ENCODE data around the gene RIC8A. TPM values are rescaled to one million over a fixed set of nuclear protein-coding genes. Genes with fewer than 3 reads are reported as not detected.
"Not testable (repeated sequence)": the region's sequence is repeated elsewhere in the genome, so short reads cannot be mapped to it uniquely, and the experiment has no call there.

Gene RIC8A
- total RNA-seq, 1 donor from 2014 or later = 106 TPM

- H3K4me3 ChIP-seq (ENCODE audit: low read depth, low read length) = peak within 1 kb of the TSS; percentile 95
- peak; percentile 3 for TF ChIP-seq CTCF (IDR thresholded peaks at IDR 0.05; ENCODE audit: insufficient read depth, low read length, severe bottlenecking)
- no peaks in the 10 kb centered on the region for H3K27me3 ChIP-seq (ENCODE audit: control insufficient read depth, insufficient read depth, low read length)
- peaks cover 1% of the 10 kb centered on the region for H3K36me3 ChIP-seq (ENCODE audit: control insufficient read depth, insufficient read depth, low read length)
- FAIRE-seq = no peak
- DNase-seq (ENCODE audit: low read depth) = peak; percentile 71
Observed at GRCh38 chr11:235997-236773, 28.7 kb downstream of the RIC8A start, which contains the start of gene SIRT3. SIRT3 (minus strand) TSS chr11:236342; CDS start chr11:236328, 14 bp downstream.

GRCh38 chr11:236774-237767 lies 29.6 kb downstream of the RIC8A start, which contains the start of gene PSMD13:
PSMD13 (plus strand) TSS chr11:236976; CDS start chr11:237050, 74 bp downstream.
- Histone ChIP-seq H3K4me3 (ENCODE audit: low read depth, low read length) (peak within 1 kb of the TSS; percentile 95), H3K27me3 (ENCODE audit: control insufficient read depth, insufficient read depth, low read length) (no peaks in the 10 kb centered on the region), H3K36me3 (ENCODE audit: control insufficient read depth, insufficient read depth, low read length) (peaks cover 6% of the 10 kb centered on the region)
- TF ChIP-seq CTCF (IDR thresholded peaks at IDR 0.05; ENCODE audit: insufficient read depth, low read length, severe bottlenecking) = no peak
- FAIRE-seq (no peak), DNase-seq (ENCODE audit: low read depth) (peak; percentile 57)

GRCh38 chr11:238346-238745 lies 30.8 kb downstream of the RIC8A start:
- FAIRE-seq; H3K4me3 ChIP-seq (ENCODE audit: low read depth, low read length); H3K27me3 ChIP-seq (ENCODE audit: control insufficient read depth, insufficient read depth, low read length); DNase-seq (ENCODE audit: low read depth); H3K36me3 ChIP-seq (ENCODE audit: control insufficient read depth, insufficient read depth, low read length): not testable (repeated sequence)

- TF ChIP-seq CTCF (IDR thresholded peaks at IDR 0.05; ENCODE audit: insufficient read depth, low read length, severe bottlenecking) = no peak
- H3K36me3 ChIP-seq (ENCODE audit: control insufficient read depth, insufficient read depth, low read length) = peaks cover 16% of the 10 kb centered on the region
- no peaks in the 10 kb centered on the region for H3K27me3 ChIP-seq (ENCODE audit: control insufficient read depth, insufficient read depth, low read length)
- H3K4me3 ChIP-seq (ENCODE audit: low read depth, low read length) = no peak overlapping the region
- no peak for DNase-seq (ENCODE audit: low read depth)
- FAIRE-seq = no peak
Observed at GRCh38 chr11:240315-240714, 32.8 kb downstream of the RIC8A start.

GRCh38 chr11:241634-242033 lies 34.1 kb downstream of the RIC8A start:
- TF ChIP-seq CTCF (IDR thresholded peaks at IDR 0.05; ENCODE audit: insufficient read depth, low read length, severe bottlenecking) = no peak
- FAIRE-seq = no peak
- H3K27me3 ChIP-seq (ENCODE audit: control insufficient read depth, insufficient read depth, low read length) = no peaks in the 10 kb centered on the region
- H3K36me3 ChIP-seq (ENCODE audit: control insufficient read depth, insufficient read depth, low read length) = peaks cover 16% of the 10 kb centered on the region
- H3K4me3 ChIP-seq (ENCODE audit: low read depth, low read length) = no peak overlapping the region
- no peak for DNase-seq (ENCODE audit: low read depth)

- peaks cover 26% of the 10 kb centered on the region for H3K36me3 ChIP-seq (ENCODE audit: control insufficient read depth, insufficient read depth, low read length)
- DNase-seq (ENCODE audit: low read depth) = no peak
- H3K27me3 ChIP-seq (ENCODE audit: control insufficient read depth, insufficient read depth, low read length) = no peaks in the 10 kb centered on the region
- no peak overlapping the region for H3K4me3 ChIP-seq (ENCODE audit: low read depth, low read length)
- TF ChIP-seq CTCF (IDR thresholded peaks at IDR 0.05; ENCODE audit: insufficient read depth, low read length, severe bottlenecking) = no peak
- no peak for FAIRE-seq
Observed at GRCh38 chr11:244376-244775, 36.9 kb downstream of the RIC8A start.
